AG04449 (cell line): ENCODE results near the gene PCBD1.
A peak's percentile ranks its signal among the peaks of the same experiment; 100 is the strongest.

Experiments
- CTCF ChIA-PET: fragments of 350-600 bp; formaldehyde crosslinking; extraction: SDS; loops from one replicate; lab custom pipeline; 2021; ENCODE audit warnings: antibody characterized with exemption; lab: Yijun Ruan, JAX
- POLR2A ChIA-PET: fragments of 400-600, 350-600 bp; formaldehyde crosslinking; extraction: SDS; loops from one replicate; lab custom pipeline; 2020; ENCODE audit warnings: antibody characterized with exemption, inconsistent platforms; lab: Yijun Ruan, JAX
- DNase-seq: peaks from one replicate; pipeline ENCODE4 v3.0.0-alpha.2; 2010; ENCODE audit warnings: low read depth, low spot score
- H3K4me3 ChIP-seq: 2 replicates; pipeline ENCODE4 v1.5.1; 2011; ENCODE audit warnings: low read depth, mild to moderate bottlenecking, control low read depth, low read length
- CTCF ChIP-seq: IDR thresholded peaks from one replicate; pipeline ENCODE4 v1.5.1; 2011; ENCODE audit warnings: mild to moderate bottlenecking, moderate library complexity, low read length, control low read depth, inconsistent platforms; ENCODE audit not compliant: insufficient read depth; ENCODE audit errors: missing control alignments

The PCBD1 gene

DNA sequence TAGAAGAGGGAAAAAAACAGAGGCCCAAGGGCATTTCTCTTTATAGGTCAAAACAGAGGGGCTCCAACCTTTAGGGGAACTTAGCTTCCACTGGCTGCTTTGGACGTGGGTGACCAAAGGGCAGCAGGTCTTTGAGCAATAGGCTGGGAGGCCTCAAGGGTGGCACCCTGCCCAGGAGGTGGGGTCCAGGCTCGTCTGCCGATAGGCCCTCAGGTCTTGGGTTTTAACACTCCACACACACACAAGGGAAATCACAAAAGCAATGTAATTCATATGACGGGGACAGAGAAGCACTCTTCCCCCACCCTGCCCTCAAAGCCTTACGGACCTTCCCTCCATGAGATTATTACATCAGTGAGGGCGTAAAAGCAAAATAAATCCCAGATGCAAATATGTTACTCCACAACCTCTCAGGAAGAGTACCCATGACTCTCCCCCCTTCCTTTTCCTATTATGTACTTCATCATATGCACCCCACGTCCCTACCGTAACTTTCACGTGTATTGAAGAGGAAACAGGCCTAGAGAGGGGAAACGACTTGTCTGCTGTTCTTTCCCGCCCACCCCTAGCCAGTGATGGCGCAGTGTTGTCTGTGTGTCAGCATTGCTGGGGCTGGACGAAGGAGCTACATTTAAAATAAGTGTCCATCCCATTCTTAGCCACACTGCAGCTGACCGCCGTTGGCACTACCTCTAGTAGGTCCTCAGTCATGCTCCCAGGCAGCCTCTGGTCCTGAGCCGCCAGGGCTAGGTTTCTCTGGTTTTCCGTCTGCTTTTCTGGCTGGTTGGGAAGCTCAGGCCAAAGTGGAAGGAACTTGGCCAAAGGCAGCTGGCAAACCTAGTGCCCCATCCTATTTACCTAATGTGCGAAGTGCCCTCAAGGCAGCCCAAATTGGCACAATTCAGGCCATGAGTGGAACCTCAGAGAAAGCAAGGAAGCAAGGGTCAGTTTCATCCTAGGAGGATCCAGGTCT lies 2.1 kb downstream of the PCBD1 start:
- ChIA-PET POLR2A (no interaction called here), CTCF (interaction anchor here (0.8 to 5.4 kb wide), 9 partner anchors 7 to 337 kb away, joined by 3 to 50 read pairs (median 5); no protein-coding TSS in a partner anchor)
- no peak overlapping the region for H3K4me3 ChIP-seq
- no peak for DNase-seq
- no peak for TF ChIP-seq CTCF

- ChIA-PET POLR2A (no interaction called here), CTCF (interaction anchor here (0.8 to 3.6 kb wide), 3 partner anchors 11 to 336 kb away, joined by 3 to 17 read pairs (median 4); no protein-coding TSS in a partner anchor)
- TF ChIP-seq CTCF = no peak
- H3K4me3 ChIP-seq = no peak overlapping the region
- no peak for DNase-seq
These were observed 2.9 kb downstream of the PCBD1 start for GRCh38 chr10:70885481-70885880.

DNA sequence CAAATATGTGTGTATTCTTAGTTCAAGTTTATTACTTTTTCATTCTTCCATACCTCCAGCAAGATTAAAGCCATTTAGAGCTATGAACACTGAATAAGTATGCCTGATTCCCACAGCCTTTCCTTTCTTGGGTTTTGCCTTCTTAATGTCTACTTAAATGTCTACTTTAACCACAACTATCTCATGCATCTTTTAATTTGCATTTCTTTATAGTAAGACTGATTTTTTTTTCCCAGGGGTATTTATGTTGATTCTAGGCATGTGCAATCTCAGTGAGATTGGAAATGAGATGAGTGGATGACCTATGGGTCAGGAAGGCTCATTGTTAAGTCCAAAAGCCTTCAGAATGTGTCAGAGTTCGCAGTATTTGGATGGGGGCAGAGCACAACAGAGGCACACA lies 3.6 kb downstream of the PCBD1 start:
- ChIA-PET POLR2A (no interaction called here), CTCF (interaction anchor here (1.1 to 11.5 kb wide), 6 partner anchors 12 to 335 kb away, joined by 4 to 128 read pairs (median 10); partner anchors contain the start of gene SGPL1)
- peak; percentile 31 for DNase-seq
- no peak overlapping the region for H3K4me3 ChIP-seq
- no peak for TF ChIP-seq CTCF

DNA sequence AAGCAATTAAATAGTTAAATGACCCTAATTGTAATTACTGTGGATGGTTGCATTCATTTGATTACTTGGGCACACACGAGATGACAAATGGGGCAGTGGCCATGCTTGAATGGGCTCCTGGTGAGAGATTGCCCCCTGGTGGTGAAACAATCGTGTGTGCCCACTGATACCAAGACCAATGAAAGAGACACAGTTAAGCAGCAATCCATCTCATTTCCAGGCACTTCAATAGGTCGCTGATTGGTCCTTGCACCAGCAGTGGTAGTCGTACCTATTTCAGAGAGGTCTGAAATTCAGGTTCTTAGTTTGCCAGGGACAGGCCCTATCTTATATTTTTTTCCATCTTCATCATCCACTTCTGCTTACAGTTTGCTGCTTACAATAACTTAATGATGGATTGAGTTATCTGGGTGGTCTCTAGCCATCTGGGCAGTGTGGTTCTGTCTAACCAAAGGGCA lies 8.3 kb downstream of the PCBD1 start:
- CTCF ChIA-PET = interaction anchor here (0.7 to 12.4 kb wide), 21 partner anchors 9 to 419 kb away, joined by 3 to 128 read pairs (median 5); partner anchors contain the start of gene SGPL1
- no peak for DNase-seq
- POLR2A ChIA-PET = interaction anchor here (0.7 kb wide), 1 partner anchor 15 kb away, joined by 3 read pairs; no protein-coding TSS in a partner anchor
- H3K4me3 ChIP-seq = no peak overlapping the region
- peak; percentile 83 for TF ChIP-seq CTCF

DNA sequence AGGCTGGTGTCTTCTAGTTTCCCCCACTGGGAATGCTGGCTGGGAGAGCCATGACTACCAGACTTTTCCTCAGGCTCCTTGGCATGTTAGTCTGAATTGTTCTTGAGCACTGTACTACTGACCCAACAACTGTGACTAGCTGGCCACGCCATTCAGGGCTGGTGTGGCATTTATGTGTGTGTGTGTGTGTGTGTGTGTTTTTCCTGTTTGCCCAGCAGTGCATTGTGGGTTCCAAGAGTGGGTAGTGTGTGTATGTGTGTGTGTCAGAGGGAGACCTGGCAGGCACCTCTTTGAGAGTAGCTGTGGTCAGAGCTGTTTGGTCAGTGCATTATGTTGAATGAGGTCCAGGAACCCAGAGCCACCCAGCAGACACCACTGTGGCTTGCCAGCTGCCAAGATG lies 9.2 kb downstream of the PCBD1 start:
- H3K4me3 ChIP-seq = no peak overlapping the region
- POLR2A ChIA-PET = interaction anchor here (0.6 kb wide), 1 partner anchor 971 kb away, joined by 3 read pairs; no protein-coding TSS in a partner anchor
- no peak for TF ChIP-seq CTCF
- no peak for DNase-seq
- CTCF ChIA-PET = interaction anchor here (0.7 to 12.4 kb wide), 21 partner anchors 8 to 329 kb away, joined by 3 to 128 read pairs (median 6); partner anchors contain the start of genes PCBD1 and SGPL1

- POLR2A ChIA-PET = no interaction called here
These were observed 14.3 kb downstream of the PCBD1 start for GRCh38 chr10:70874061-70874460.

More at GRCh38 chr10:70874061-70874460, 14.3 kb downstream of the PCBD1 start:
- DNase-seq = no peak
- TF ChIP-seq CTCF = no peak
- CTCF ChIA-PET = interaction anchor here (0.8 to 12.4 kb wide), 5 partner anchors 8 to 324 kb away, joined by 3 to 128 read pairs (median 14); partner anchors contain the start of gene SGPL1
- H3K4me3 ChIP-seq = no peak overlapping the region
